Endothelial cell of umbilical vein (primary cell): ENCODE measurements around the gene MORC2.

Source experiments
- EZH2 ChIP-seq: IDR thresholded peaks from 2 replicates; pipeline ENCODE4 v1.6.1; 2012; ENCODE audit warnings: borderline replicate concordance, low read depth, mild to moderate bottlenecking, moderate library complexity, low read length, inconsistent platforms; ENCODE audit not compliant: severe bottlenecking
- FOS ChIP-seq: IDR thresholded peaks from 2 replicates; pipeline ENCODE4 v1.6.1; 2011; ENCODE audit warnings: mild to moderate bottlenecking, low read length, moderate library complexity, borderline replicate concordance; ENCODE audit not compliant: insufficient read depth
- GATA2 ChIP-seq: IDR thresholded peaks from 2 replicates; pipeline ENCODE4 v1.7.0; 2011; ENCODE audit warnings: low read depth, mild to moderate bottlenecking, moderate library complexity, mixed read lengths, low read length; ENCODE audit not compliant: insufficient read length, insufficient read depth
- POLR2A ChIP-seq: IDR thresholded peaks from 2 replicates; pipeline ENCODE4 v1.6.1; 2012; ENCODE audit warnings: low read depth, mild to moderate bottlenecking, control low read depth, low read length
- POLR2AphosphoS5 ChIP-seq: IDR thresholded peaks from 2 replicates; pipeline ENCODE4 v1.6.1; 2012; ENCODE audit warnings: low read depth, mild to moderate bottlenecking, control low read depth, low read length, moderate library complexity; ENCODE audit not compliant: insufficient read depth
- TF ChIP-seq, protein P1 (sequence below), 2 donors: IDR thresholded peaks; 1 replicate in 1 of 2; 2 replicates in 1 of 2; pipeline ENCODE4 v1.5.1; 2011; ENCODE audit warnings: low read length in 2 of 2, mild to moderate bottlenecking in 2 of 2, moderate library complexity in 2 of 2, control low read depth in 1 of 2, inconsistent platforms in 1 of 2, low read depth in 1 of 2; ENCODE audit not compliant: insufficient read depth in 1 of 2; ENCODE audit errors: extremely low read depth in 1 of 2
- TF ChIP-seq, protein P2 (sequence below): IDR thresholded peaks from 2 replicates; pipeline ENCODE4 v1.6.1; 2011; ENCODE audit not compliant: insufficient read depth, insufficient read length

DNA sequence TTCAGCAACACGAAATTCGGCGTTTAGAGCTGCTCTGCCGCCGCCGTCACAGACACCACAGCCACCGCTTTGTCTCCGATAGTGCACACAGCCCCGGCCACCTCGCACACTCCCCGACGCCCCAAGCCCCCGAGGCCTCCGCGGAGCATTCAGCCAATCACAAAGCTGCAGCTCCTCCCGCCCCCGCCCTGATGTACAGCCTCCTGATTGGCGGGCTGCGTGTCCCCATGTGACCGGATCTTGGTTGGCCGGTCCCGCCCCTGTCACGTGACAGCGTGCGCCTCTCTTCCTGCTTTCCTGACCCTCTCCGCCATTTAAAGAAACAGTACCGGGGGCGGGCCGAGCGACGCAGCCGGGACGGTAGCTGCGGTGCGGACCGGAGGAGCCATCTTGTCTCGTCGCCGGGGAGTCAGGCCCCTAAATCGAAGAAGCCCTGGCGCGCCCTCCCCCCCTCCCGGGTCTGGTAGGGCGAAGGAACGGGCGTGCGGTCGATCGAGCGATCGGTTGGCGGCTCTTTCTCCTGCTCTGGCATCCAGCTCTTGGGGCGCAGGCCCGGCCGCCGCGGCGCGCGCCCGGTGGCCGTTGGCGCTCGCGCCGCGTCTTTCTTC is 454 bp upstream of the MORC2 start, which contains the start of gene TUG1:
- TF ChIP-seq EZH2 = no peak
- TF ChIP-seq, protein P1, sequence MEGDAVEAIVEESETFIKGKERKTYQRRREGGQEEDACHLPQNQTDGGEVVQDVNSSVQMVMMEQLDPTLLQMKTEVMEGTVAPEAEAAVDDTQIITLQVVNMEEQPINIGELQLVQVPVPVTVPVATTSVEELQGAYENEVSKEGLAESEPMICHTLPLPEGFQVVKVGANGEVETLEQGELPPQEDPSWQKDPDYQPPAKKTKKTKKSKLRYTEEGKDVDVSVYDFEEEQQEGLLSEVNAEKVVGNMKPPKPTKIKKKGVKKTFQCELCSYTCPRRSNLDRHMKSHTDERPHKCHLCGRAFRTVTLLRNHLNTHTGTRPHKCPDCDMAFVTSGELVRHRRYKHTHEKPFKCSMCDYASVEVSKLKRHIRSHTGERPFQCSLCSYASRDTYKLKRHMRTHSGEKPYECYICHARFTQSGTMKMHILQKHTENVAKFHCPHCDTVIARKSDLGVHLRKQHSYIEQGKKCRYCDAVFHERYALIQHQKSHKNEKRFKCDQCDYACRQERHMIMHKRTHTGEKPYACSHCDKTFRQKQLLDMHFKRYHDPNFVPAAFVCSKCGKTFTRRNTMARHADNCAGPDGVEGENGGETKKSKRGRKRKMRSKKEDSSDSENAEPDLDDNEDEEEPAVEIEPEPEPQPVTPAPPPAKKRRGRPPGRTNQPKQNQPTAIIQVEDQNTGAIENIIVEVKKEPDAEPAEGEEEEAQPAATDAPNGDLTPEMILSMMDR (IDR thresholded peaks at IDR 0.05; ENCODE audit: extremely low read depth in 1 of 2, insufficient read depth in 1 of 2, low read depth in 1 of 2, low read length in 2 of 2) = no peak
- TF ChIP-seq, protein P2, sequence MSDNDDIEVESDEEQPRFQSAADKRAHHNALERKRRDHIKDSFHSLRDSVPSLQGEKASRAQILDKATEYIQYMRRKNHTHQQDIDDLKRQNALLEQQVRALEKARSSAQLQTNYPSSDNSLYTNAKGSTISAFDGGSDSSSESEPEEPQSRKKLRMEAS = peak; percentile 98
- TF ChIP-seq POLR2AphosphoS5 = peak; percentile 85
- peak; percentile 58 for TF ChIP-seq POLR2A
- no peak for TF ChIP-seq GATA2
- no peak for TF ChIP-seq FOS
